Heart left ventricle (tissue), 16 donors: ENCODE measurements around the gene RTL5. TPM values are rescaled to one million over a fixed set of nuclear protein-coding genes. Genes with fewer than 3 reads are reported as not detected.
A peak's percentile ranks its signal among the peaks of the same experiment; 100 is the strongest.

Experiments used
- ATAC-seq, 4 donors: fragments of 200-7000 bp; cut with Tn5 transposase; one replicate each; pipeline ENCODE4 v1.9.1; 2020 to 2022; ENCODE audit warnings: moderate library complexity in 4 of 4, mild to moderate bottlenecking in 3 of 4, moderate number of reproducible peaks in 1 of 4
- DNase-seq, 5 donors: peaks; one replicate each; pipeline ENCODE4 v3.0.0-alpha.2; 2020
- H3K27ac ChIP-seq, 12 donors: fragments of 200-600 bp; sonication (generic) in 4 of 12; one replicate each; pipeline versions ENCODE4 v1.5.0 to v1.8.0; 2016 to 2022; ENCODE audit warnings: mild to moderate bottlenecking in 2 of 12
- H3K27me3 ChIP-seq, 9 donors: fragments of 200-600 bp; sonication (generic) in 2 of 9; one replicate each; pipeline versions ENCODE4 v1.5.1 to v1.8.0; 2016 to 2022; ENCODE audit warnings: mild to moderate bottlenecking in 3 of 9
- H3K36me3 ChIP-seq, 9 donors: fragments of 200-600 bp; sonication (generic) in 2 of 9; one replicate each; pipeline versions ENCODE4 v1.5.0 to v1.8.0; 2018 to 2022; ENCODE audit warnings: mild to moderate bottlenecking in 2 of 9
- H3K4me1 ChIP-seq, 12 donors: fragments of 200-600 bp; sonication (generic) in 4 of 12; one replicate each; pipeline versions ENCODE4 v1.5.0 to v1.8.0; 2016 to 2022; ENCODE audit warnings: mild to moderate bottlenecking in 3 of 12
- H3K4me3 ChIP-seq, 12 donors: fragments of 200-600 bp; sonication (generic) in 4 of 12; one replicate each; pipeline versions ENCODE4 v1.5.0 to v1.8.0; 2017 to 2022; ENCODE audit warnings: mild to moderate bottlenecking in 9 of 12, moderate library complexity in 4 of 12
- H3K9me3 ChIP-seq, 12 donors: fragments of 200-600 bp; sonication (generic) in 4 of 12; one replicate each; pipeline versions ENCODE4 v1.5.0 to v1.8.0; 2016 to 2022; ENCODE audit warnings: mild to moderate bottlenecking in 1 of 12
- CTCF ChIP-seq, 12 donors: fragments of 200-600 bp; sonication (generic) in 4 of 12; IDR thresholded peaks; one replicate each; pipeline versions ENCODE4 v1.5.0 to v1.8.0; 2018 to 2022; ENCODE audit warnings: antibody characterized with exemption in 12 of 12, mild to moderate bottlenecking in 5 of 12
- POLR2A ChIP-seq, 2 donors: fragments of 450-650 bp; IDR thresholded peaks; one replicate each; pipeline ENCODE4 v1.6.1; 2017; ENCODE audit warnings: antibody characterized with exemption in 2 of 2, mild to moderate bottlenecking in 2 of 2, moderate library complexity in 2 of 2
- WGBS, 4 donors: extraction: QIAGEN DNeasy Blood & Tissue Kit in 2 of 4; methylation state at CpG; one replicate each; pipeline versions ENCODE4 v1.1.5 to v1.1.7; 2013 to 2018; 5-methylcytosine and 5-hydroxymethylcytosine counted together
- intact Hi-C, 10 donors: fragments of 100-400 bp; cut with DNase I; formaldehyde crosslinking; loops; one replicate each; pipeline versions ENCODE4 v1.11.1 to v1.14.2; 2022
- polyA plus RNA-seq, 2 donors: library from polyadenylated mRNA; stranded (reverse); fragments of 200-250 nt; gene quantifications; one replicate each; pipeline ENCODE4 v1.2.3, GENCODE V29; 2013
- total RNA-seq, 9 donors: library from RNA; depleted of rRNA in 2 of 9; stranded (reverse); fragments of >200 nt in 2 of 9; fragmentation: NEBNext Ultra II Directional in 3 of 9; extraction: Animal tissue kit (Norgen Biotek cat#: 25700) in 3 of 9; gene quantifications; one replicate each; pipeline versions ENCODE4 v1.1.0 to v1.2.4, GENCODE V29; 2016 to 2023
- donor health status: ischemic (EF 13 %, LVEDD 7.1; RV severe dilation, severe dysfunction).
- donor health status: healthy with polysubstance abuse.
- donor health status: DM: no; HTN: yes; CAD: no.
- donor health status: DM: no; HTN: no; CAD: no.
- donor health status: ischemic (EF 25% LVEDD 6.9; RV normal size, moderate dysfunction).
- donor health status: ischemic (EF 25% LVEDD 5.7; RV mildly dilated, moderate dysfunction).
- donor health status: healthy.
- donor health status: DM: yes; HTN: yes; CAD: no.
- donor health status: ischemic (EF 35%, LVEDD 5.7; RV mildly dilated, moderate dysfunction).
- donor health status: nonischemic (EF 11% LVEDD 7.7; RV severe dilation, severe dysfunction).
- donor health status: DM: yes; HTN: yes; CAD: no.
- donor health status: PGD.
- donor health status: ischemic (EF 29% LVEDD 5.4; RV normal size, mild dysfunction).
- donor health status: nonischemic (EF 23%, LVEDD 6.1; RV moderate dilation, normal function).

The RTL5 gene
- total and polyA plus RNA-seq, 11 donors, result 1.2 to 6.0 (median 2.5) TPM

DNA sequence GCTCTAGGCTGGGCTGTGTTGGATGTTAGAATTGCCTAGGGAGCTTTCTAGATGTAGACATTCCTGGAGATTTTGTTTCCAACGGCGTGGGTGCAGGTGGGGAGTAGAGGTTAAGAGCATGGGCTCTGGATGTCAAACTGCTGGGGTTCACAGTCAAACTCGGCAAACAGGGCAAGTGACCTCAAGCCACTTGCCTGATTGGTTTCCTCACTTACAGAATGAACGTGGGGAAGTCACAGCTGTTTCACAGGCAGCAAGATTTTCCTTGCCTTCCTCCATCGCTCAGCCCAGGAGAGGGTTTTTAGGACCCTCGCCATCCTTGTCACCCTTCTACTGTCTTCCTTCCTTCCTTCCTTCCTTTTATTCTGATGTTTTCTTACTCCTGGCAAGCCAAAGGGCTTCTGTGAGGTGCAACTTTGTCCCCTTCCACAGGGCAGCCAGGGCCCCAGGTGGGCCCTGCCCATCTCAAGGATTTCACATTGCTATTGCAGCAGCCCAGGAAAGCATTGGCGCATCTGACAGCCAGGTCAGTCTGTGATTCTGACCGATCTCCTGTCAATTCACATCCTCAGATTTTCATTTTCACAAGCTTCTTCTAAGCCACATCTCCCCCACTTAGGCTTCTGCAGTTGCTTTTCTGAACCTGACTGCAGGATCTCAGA, 7.0 kb downstream of the RTL5 start:
- ATAC-seq (no peak), DNase-seq (no peak)
- Histone ChIP-seq H3K4me3 (no peak overlapping the region), H3K4me1 (peaks cover 0 to 90% (median 35%) of the 10 kb centered on the region in 12 donors), H3K9me3 (no peaks in the 10 kb centered on the region), H3K27me3 (peaks cover 0 to 26% (median 0%) of the 10 kb centered on the region in 9 donors), H3K36me3 (no peaks in the 10 kb centered on the region), H3K27ac (peak overlapping the region in 10 of 12 donors; percentile 44 to 88 (median 64))
- intact Hi-C loops, result loop anchor here in 8 of 10 donors (5.0 to 10.0 kb wide), 7 partner anchors 42 to 212 kb away; partner anchors contain the start of gene NHSL2 (in 2 of the 8)
- TF ChIP-seq CTCF (IDR thresholded peaks at IDR 0.05), result no peak
- no peak for TF ChIP-seq POLR2A (IDR thresholded peaks at IDR 0.05)
- 67 to 81% (median 72%) methylated on average over 8 of the region's 8 CpGs for WGBS, 4 donors

GRCh38 chrX:72123471-72124185, 8.1 kb downstream of the RTL5 start:
- TF ChIP-seq POLR2A (IDR thresholded peaks at IDR 0.05), result no peak
- no peak for TF ChIP-seq CTCF (IDR thresholded peaks at IDR 0.05)
- H3K36me3 ChIP-seq, result no peaks in the 10 kb centered on the region
- DNase-seq (peak; percentile 65 to 79 (median 72)), ATAC-seq (peak; percentile 21 to 53 (median 32))
- peaks cover 0 to 82% (median 35%) of the 10 kb centered on the region in 12 donors for H3K4me1 ChIP-seq
- 49 to 57% (median 53%) methylated on average over 11 of the region's 11 CpGs for WGBS, 4 donors
- no peaks in the 10 kb centered on the region for H3K9me3 ChIP-seq
- H3K4me3 ChIP-seq, result no peak overlapping the region
- peak overlapping the region in 11 of 12 donors; percentile 44 to 88 (median 61) for H3K27ac ChIP-seq
- peaks cover 0 to 27% (median 0%) of the 10 kb centered on the region in 9 donors for H3K27me3 ChIP-seq
- intact Hi-C loops, result loop anchor here in 3 of 10 donors (2.0 to 10.0 kb wide), 3 partner anchors 45 to 209 kb away; partner anchors contain the start of gene NHSL2 (in 1 of the 3)

GRCh38 chrX:72122621-72123337, 8.9 kb downstream of the RTL5 start:
- H3K27me3 ChIP-seq, result peaks cover 0 to 29% (median 0%) of the 10 kb centered on the region in 9 donors
- ATAC-seq (no peak), DNase-seq (no peak)
- intact Hi-C loops, result loop anchor here in 3 of 10 donors (2.0 to 10.0 kb wide), 3 partner anchors 44 to 208 kb away; partner anchors contain the start of gene NHSL2 (in 1 of the 3)
- no peaks in the 10 kb centered on the region for H3K36me3 ChIP-seq
- H3K4me1 ChIP-seq, result peaks cover 0 to 73% (median 35%) of the 10 kb centered on the region in 12 donors
- no peak overlapping the region for H3K4me3 ChIP-seq
- H3K9me3 ChIP-seq, result no peaks in the 10 kb centered on the region
- 60 to 70% (median 63%) methylated on average over 6 of the region's 6 CpGs for WGBS, 4 donors
- peak overlapping the region in 10 of 12 donors; percentile 44 to 88 (median 64) for H3K27ac ChIP-seq
- TF ChIP-seq CTCF (IDR thresholded peaks at IDR 0.05), result no peak
- no peak for TF ChIP-seq POLR2A (IDR thresholded peaks at IDR 0.05)
